ENCODE data around the gene MLN.

Gene MLN

DNA sequence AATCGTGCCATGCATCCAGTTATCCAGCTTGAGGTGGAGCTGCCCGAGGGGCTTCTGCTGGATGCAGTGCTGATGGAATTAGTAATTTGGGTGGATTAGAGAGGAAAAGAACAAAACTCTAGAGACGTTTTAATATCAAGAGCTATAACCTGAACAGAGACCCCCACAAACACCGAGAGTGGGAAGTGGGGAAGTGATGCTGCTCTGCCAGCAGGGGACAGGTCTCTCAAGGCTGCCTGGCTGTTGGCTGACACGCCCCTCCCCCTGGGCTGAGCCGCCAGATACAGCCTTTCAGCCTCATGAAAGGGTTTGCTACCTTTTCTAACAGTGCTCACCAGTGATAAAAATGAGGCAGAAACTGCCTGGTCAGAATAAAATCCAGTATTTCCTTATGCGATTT lies 24.5 kb downstream of the MLN start:
- no CpG with 5 or more reads among the region's 7 CpGs for WGBS (ENCODE audit: extremely low coverage, insufficient coverage, low lambda C conversion rate)
- Histone ChIP-seq H3K79me1 (ENCODE audit: low read length) (peaks cover 2% of the 10 kb centered on the region), H2AK5ac (ENCODE audit: low read length) (no peak overlapping the region), H3K79me2 (ENCODE audit: control insufficient read depth, insufficient read depth, low read length) (no peaks in the 10 kb centered on the region), H3K27me3 (ENCODE audit: insufficient read depth, low read length, poor library complexity) (no peaks in the 10 kb centered on the region), H2BK120ac (ENCODE audit: low read depth, low read length) (no peak overlapping the region), H2BK15ac (replicated peaks; ENCODE audit: low read depth) (no peak overlapping the region), H3K4me2 (ENCODE audit: low read length) (no peak overlapping the region), H4K5ac (ENCODE audit: low read length) (no peak overlapping the region), H3K4ac (ENCODE audit: low read depth, low read length) (no peak overlapping the region), H2BK5ac (ENCODE audit: low read length) (no peak overlapping the region), H3K4me3 (ENCODE audit: low read length) (no peak overlapping the region), H3K4me1 (ENCODE audit: control insufficient read depth, low read depth, low read length) (peaks cover 30% of the 10 kb centered on the region), H3K9ac (ENCODE audit: low read length) (no peak overlapping the region), H3K27ac (ENCODE audit: low read depth, low read length) (peak overlapping the region; percentile 42), H3K18ac (ENCODE audit: low read length) (no peak overlapping the region), H3K23ac (ENCODE audit: low read length) (no peak overlapping the region), H3K36me3 (ENCODE audit: control insufficient read depth, insufficient read depth, low read length) (peaks cover 23% of the 10 kb centered on the region), H3K56ac (ENCODE audit: low read length) (no peak overlapping the region), H4K8ac (ENCODE audit: low read depth, low read length) (no peak overlapping the region)
- peak; percentile 71 for DNase-seq

DNA sequence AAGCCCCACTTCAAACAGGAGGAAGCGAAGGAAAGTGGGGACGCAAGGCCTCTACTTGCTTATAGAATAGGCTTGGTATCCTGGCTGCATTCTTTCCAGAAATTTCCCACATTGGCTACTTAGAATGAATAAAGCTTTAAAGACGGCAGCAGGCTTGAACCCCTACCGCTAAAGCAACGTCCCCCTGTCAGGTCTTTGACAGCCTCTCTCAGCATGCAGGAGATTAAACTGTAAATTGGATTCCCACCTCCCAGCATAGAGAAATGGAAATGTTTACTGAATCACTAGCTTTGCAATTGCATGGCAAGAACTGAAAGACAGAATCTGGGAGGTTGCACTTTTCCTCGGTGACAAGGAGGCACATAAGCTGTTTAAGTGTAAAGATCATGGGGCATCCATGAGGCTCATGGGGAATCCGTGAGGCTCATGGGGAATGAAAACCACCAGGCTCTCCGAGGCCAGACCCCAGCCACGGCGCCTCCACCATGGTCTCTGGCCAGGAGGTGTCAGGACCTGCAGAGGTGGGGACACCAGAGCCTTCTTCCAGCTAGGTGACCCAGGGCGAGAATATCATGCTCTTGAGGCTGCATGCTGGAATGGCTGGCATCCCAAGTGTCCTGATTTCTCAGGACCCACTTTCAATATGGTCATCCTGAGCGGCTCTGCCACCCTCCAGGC lies 25.2 kb downstream of the MLN start:
- Histone ChIP-seq H3K4ac (ENCODE audit: low read depth, low read length) (no peak overlapping the region), H3K4me1 (ENCODE audit: control insufficient read depth, low read depth, low read length) (peaks cover 30% of the 10 kb centered on the region), H3K4me3 (ENCODE audit: low read length) (no peak overlapping the region), H2BK5ac (ENCODE audit: low read length) (no peak overlapping the region), H3K27me3 (ENCODE audit: insufficient read depth, low read length, poor library complexity) (no peaks in the 10 kb centered on the region), H3K18ac (ENCODE audit: low read length) (peak overlapping the region; percentile 2), H2AK5ac (ENCODE audit: low read length) (no peak overlapping the region), H2BK120ac (ENCODE audit: low read depth, low read length) (no peak overlapping the region), H3K56ac (ENCODE audit: low read length) (peak overlapping the region; percentile 57), H3K79me2 (ENCODE audit: control insufficient read depth, insufficient read depth, low read length) (no peaks in the 10 kb centered on the region), H3K23ac (ENCODE audit: low read length) (no peak overlapping the region), H3K27ac (ENCODE audit: low read depth, low read length) (peak overlapping the region; percentile 42), H4K5ac (ENCODE audit: low read length) (no peak overlapping the region), H2BK15ac (replicated peaks; ENCODE audit: low read depth) (no peak overlapping the region), H3K36me3 (ENCODE audit: control insufficient read depth, insufficient read depth, low read length) (peaks cover 23% of the 10 kb centered on the region), H4K8ac (ENCODE audit: low read depth, low read length) (no peak overlapping the region), H3K9ac (ENCODE audit: low read length) (peak overlapping the region; percentile 12), H3K79me1 (ENCODE audit: low read length) (peaks cover 2% of the 10 kb centered on the region), H3K4me2 (ENCODE audit: low read length) (no peak overlapping the region)
- peak; percentile 53 for DNase-seq
- WGBS (ENCODE audit: extremely low coverage, insufficient coverage, low lambda C conversion rate), result no CpG with 5 or more reads among the region's 12 CpGs

DNA sequence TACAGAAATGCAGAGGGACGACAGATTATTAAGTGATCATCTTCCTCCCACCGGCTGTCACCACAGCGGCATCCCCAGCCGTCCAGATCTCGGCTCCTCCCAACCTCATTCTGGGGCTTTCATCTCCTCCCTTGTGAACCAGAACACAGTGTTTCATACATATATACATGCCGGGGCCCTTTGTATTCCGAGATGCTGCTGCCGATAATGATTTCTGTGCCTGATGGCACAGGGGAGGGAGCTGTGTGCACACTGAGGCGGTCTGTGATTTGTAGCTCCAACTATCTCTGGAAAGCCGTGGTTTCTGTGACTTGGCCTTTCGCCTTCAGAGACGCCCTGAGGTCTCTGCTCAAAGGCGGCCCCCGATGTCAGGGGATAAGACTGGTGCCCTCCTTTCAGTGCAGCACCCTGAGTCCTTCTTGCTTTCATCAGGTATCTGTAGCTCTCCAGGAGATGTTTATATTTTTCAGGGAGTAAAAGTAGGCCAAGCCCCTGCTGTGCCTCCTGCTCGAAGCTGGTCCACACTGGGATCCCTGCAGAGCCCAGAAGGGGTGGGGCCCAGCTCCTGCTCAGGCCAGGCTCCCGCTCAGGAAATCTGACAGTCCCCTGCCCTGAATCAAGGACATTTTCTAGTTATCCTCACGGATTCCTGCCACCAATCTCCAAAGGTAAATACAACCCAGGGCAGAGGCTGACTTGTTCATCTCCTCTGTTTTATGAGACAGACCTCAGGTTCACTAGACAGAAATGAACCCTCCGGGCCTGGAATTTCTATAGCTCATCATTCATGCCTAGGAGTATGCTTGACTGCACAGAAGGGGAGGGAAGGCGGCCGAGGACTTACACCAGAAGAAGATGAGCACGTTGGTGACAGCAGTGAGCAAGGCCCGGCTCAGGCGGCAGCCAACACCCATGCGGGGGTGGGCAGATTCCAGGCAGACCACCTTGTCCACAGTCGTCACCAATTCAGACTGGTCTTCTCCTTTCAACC lies 26.1 kb downstream of the MLN start:
- peak overlapping the region; percentile 12 for H3K9ac ChIP-seq (ENCODE audit: low read length)
- no CpG with 5 or more reads among the region's 25 CpGs for WGBS (ENCODE audit: extremely low coverage, insufficient coverage, low lambda C conversion rate)
- H2BK15ac ChIP-seq (replicated peaks; ENCODE audit: low read depth), result no peak overlapping the region
- no peak overlapping the region for H3K23ac ChIP-seq (ENCODE audit: low read length)
- no peak for DNase-seq
- peaks cover 23% of the 10 kb centered on the region for H3K36me3 ChIP-seq (ENCODE audit: control insufficient read depth, insufficient read depth, low read length)
- H3K4me2 ChIP-seq (ENCODE audit: low read length), result no peak overlapping the region
- no peak overlapping the region for H2BK120ac ChIP-seq (ENCODE audit: low read depth, low read length)
- peaks cover 2% of the 10 kb centered on the region for H3K79me1 ChIP-seq (ENCODE audit: low read length)
- H3K27me3 ChIP-seq (ENCODE audit: insufficient read depth, low read length, poor library complexity), result no peaks in the 10 kb centered on the region
- H3K56ac ChIP-seq (ENCODE audit: low read length), result peak overlapping the region; percentile 57
- peaks cover 30% of the 10 kb centered on the region for H3K4me1 ChIP-seq (ENCODE audit: control insufficient read depth, low read depth, low read length)
- H2AK5ac ChIP-seq (ENCODE audit: low read length), result no peak overlapping the region
- no peak overlapping the region for H3K4me3 ChIP-seq (ENCODE audit: low read length)
- no peak overlapping the region for H2BK5ac ChIP-seq (ENCODE audit: low read length)
- no peak overlapping the region for H3K4ac ChIP-seq (ENCODE audit: low read depth, low read length)
- peak overlapping the region; percentile 23 for H3K27ac ChIP-seq (ENCODE audit: low read depth, low read length)
- H3K79me2 ChIP-seq (ENCODE audit: control insufficient read depth, insufficient read depth, low read length), result no peaks in the 10 kb centered on the region
- no peak overlapping the region for H4K5ac ChIP-seq (ENCODE audit: low read length)
- peak overlapping the region; percentile 2 for H3K18ac ChIP-seq (ENCODE audit: low read length)
- H4K8ac ChIP-seq (ENCODE audit: low read depth, low read length), result no peak overlapping the region

DNA sequence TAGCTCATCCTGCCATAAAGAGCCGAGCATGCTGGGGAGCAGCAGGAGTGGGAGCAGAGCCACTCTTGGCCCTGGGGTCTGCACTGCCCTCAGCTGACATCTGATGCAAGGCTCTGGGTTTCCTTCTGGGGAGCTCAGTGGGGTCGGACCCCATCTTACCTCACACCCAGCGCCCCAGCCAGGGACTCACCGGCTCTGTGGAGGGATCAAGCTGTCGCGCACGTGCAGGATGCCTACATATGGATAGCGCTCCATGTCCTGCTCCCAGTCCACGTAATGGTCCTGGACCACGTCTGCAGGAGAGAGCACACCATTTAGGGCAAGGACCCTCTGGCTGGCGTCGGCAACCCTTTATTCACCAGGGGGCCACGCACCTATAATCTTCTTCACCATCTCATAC lies 27.0 kb downstream of the MLN start:
- peaks cover 23% of the 10 kb centered on the region for H3K36me3 ChIP-seq (ENCODE audit: control insufficient read depth, insufficient read depth, low read length)

DNA sequence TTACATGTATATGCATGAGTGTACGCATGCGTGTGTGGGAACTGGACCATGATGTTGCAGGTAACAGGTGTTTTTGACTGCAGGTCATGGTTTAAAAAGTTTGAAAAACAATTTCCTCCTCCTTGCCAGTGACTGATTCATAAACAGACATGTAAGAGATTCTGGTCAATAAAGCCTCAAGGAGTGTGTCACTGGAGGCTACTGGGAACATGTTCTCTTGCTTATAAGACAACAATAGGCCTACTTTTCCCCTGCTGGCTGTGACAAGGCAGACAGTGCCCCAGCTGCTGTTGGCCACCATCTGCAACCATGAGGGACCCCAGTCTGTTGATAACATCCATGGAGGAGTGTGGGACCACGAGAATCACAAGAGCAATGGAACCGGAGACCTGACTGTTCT lies 27.6 kb downstream of the MLN start:
- Histone ChIP-seq H3K56ac (ENCODE audit: low read length) (no peak overlapping the region), H3K9ac (ENCODE audit: low read length) (no peak overlapping the region), H4K5ac (ENCODE audit: low read length) (no peak overlapping the region), H3K18ac (ENCODE audit: low read length) (no peak overlapping the region), H3K27me3 (ENCODE audit: insufficient read depth, low read length, poor library complexity) (no peaks in the 10 kb centered on the region), H2BK5ac (ENCODE audit: low read length) (no peak overlapping the region), H3K4ac (ENCODE audit: low read depth, low read length) (no peak overlapping the region), H3K4me1 (ENCODE audit: control insufficient read depth, low read depth, low read length) (peaks cover 22% of the 10 kb centered on the region), H3K79me1 (ENCODE audit: low read length) (peaks cover 2% of the 10 kb centered on the region), H3K4me3 (ENCODE audit: low read length) (no peak overlapping the region), H3K79me2 (ENCODE audit: control insufficient read depth, insufficient read depth, low read length) (no peaks in the 10 kb centered on the region), H3K4me2 (ENCODE audit: low read length) (no peak overlapping the region), H2AK5ac (ENCODE audit: low read length) (no peak overlapping the region), H2BK120ac (ENCODE audit: low read depth, low read length) (no peak overlapping the region), H2BK15ac (replicated peaks; ENCODE audit: low read depth) (no peak overlapping the region), H3K23ac (ENCODE audit: low read length) (no peak overlapping the region), H3K36me3 (ENCODE audit: control insufficient read depth, insufficient read depth, low read length) (peaks cover 23% of the 10 kb centered on the region), H4K8ac (ENCODE audit: low read depth, low read length) (no peak overlapping the region), H3K27ac (ENCODE audit: low read depth, low read length) (no peak overlapping the region)
- DNase-seq, result no peak
- WGBS (ENCODE audit: extremely low coverage, insufficient coverage, low lambda C conversion rate), result no CpG with 5 or more reads among the region's 4 CpGs

More for the DNA sequence above, 27.0 kb downstream of the MLN start:
- no peak overlapping the region for H2BK120ac ChIP-seq (ENCODE audit: low read depth, low read length)
- H3K56ac ChIP-seq (ENCODE audit: low read length), result no peak overlapping the region
- H3K4me3 ChIP-seq (ENCODE audit: low read length), result no peak overlapping the region
- no peak for DNase-seq
- H2BK15ac ChIP-seq (replicated peaks; ENCODE audit: low read depth), result no peak overlapping the region
- H2AK5ac ChIP-seq (ENCODE audit: low read length), result no peak overlapping the region
- H3K79me1 ChIP-seq (ENCODE audit: low read length), result peaks cover 2% of the 10 kb centered on the region
- WGBS (ENCODE audit: extremely low coverage, insufficient coverage, low lambda C conversion rate), result no CpG with 5 or more reads among the region's 13 CpGs
- H4K8ac ChIP-seq (ENCODE audit: low read depth, low read length), result no peak overlapping the region
- no peaks in the 10 kb centered on the region for H3K27me3 ChIP-seq (ENCODE audit: insufficient read depth, low read length, poor library complexity)
- H4K5ac ChIP-seq (ENCODE audit: low read length), result no peak overlapping the region
- peaks cover 25% of the 10 kb centered on the region for H3K4me1 ChIP-seq (ENCODE audit: control insufficient read depth, low read depth, low read length)
- H3K18ac ChIP-seq (ENCODE audit: low read length), result no peak overlapping the region
- H3K79me2 ChIP-seq (ENCODE audit: control insufficient read depth, insufficient read depth, low read length), result no peaks in the 10 kb centered on the region
- no peak overlapping the region for H3K4me2 ChIP-seq (ENCODE audit: low read length)
- no peak overlapping the region for H3K4ac ChIP-seq (ENCODE audit: low read depth, low read length)
- H3K9ac ChIP-seq (ENCODE audit: low read length), result no peak overlapping the region
- H3K27ac ChIP-seq (ENCODE audit: low read depth, low read length), result no peak overlapping the region
- no peak overlapping the region for H3K23ac ChIP-seq (ENCODE audit: low read length)
- H2BK5ac ChIP-seq (ENCODE audit: low read length), result no peak overlapping the region
